Smooth muscle cell (in vitro differentiated cells): Measurements from ENCODE around the gene ZNG1F. TPM values are rescaled to one million over a fixed set of nuclear protein-coding genes. Genes with fewer than 3 reads are reported as not detected.
"Not testable (repeated sequence)": the region's sequence is repeated elsewhere in the genome, so short reads cannot be mapped to it uniquely, and the experiment has no call there.

Source experiments
- DNase-seq: peaks from one replicate; lab custom pipeline; 2025; ENCODE audit not compliant: unreplicated experiment; lab: John Stamatoyannopoulos, UW
- H2AFZ ChIP-seq: fragments of 200-600 bp; sonication (generic); 2 replicates; pipeline ENCODE4 v1.6.0; 2016; ENCODE audit warnings: antibody characterized with exemption, low read depth, mild to moderate bottlenecking
- H3F3A ChIP-seq: fragments of 200-600 bp; sonication (generic); 2 replicates; pipeline ENCODE4 v1.6.0; 2017; ENCODE audit warnings: antibody characterized with exemption, low read depth
- H3K27ac ChIP-seq: fragments of 200-600 bp; sonication (generic); 2 replicates; pipeline ENCODE4 v1.5.1; 2016; ENCODE audit warnings: low read depth, mild to moderate bottlenecking
- H3K27me3 ChIP-seq: fragments of 200-600 bp; sonication (generic); 2 replicates; pipeline ENCODE4 v1.6.1; 2016; ENCODE audit warnings: low read depth, mild to moderate bottlenecking
- H3K36me3 ChIP-seq: fragments of 200-600 bp; sonication (generic); 2 replicates; pipeline ENCODE4 v1.5.1; 2016; ENCODE audit warnings: low read depth
- H3K4me1 ChIP-seq: fragments of 200-600 bp; sonication (generic); 2 replicates; pipeline ENCODE4 v1.5.1; 2016; ENCODE audit warnings: low read depth
- H3K4me2 ChIP-seq: fragments of 200-600 bp; sonication (generic); 2 replicates; pipeline ENCODE4 v1.6.0; 2016; ENCODE audit warnings: mild to moderate bottlenecking
- H3K4me3 ChIP-seq: fragments of 200-600 bp; sonication (generic); 2 replicates; pipeline ENCODE4 v1.5.1; 2016; ENCODE audit warnings: mild to moderate bottlenecking
- H3K79me2 ChIP-seq: fragments of 200-600 bp; sonication (generic); 2 replicates; pipeline ENCODE4 v1.6.0; 2016; ENCODE audit warnings: low read depth, mild to moderate bottlenecking
- H3K9ac ChIP-seq: fragments of 200-600 bp; sonication (generic); 2 replicates; pipeline ENCODE4 v1.6.0; 2016; ENCODE audit warnings: low read depth
- H3K9me3 ChIP-seq: fragments of 200-600 bp; sonication (generic); replicated peaks from 2 replicates; pipeline ENCODE4 v1.5.1; 2016; ENCODE audit warnings: low read depth
- H4K20me1 ChIP-seq: fragments of 200-600 bp; sonication (generic); 2 replicates; pipeline ENCODE4 v1.6.0; 2016; ENCODE audit warnings: low read depth
- WGBS: methylation state at CpG from one replicate; pipeline ENCODE4 v1.1.7; 2016; ENCODE audit warnings: low lambda C conversion rate; 5-methylcytosine and 5-hydroxymethylcytosine counted together
- polyA plus RNA-seq: library from polyadenylated mRNA; unstranded; fragments of >200 nt; fragmentation: Nextera tagmentation; extraction: Ambion mirVana; gene quantifications from 2 replicates; pipeline ENCODE4 v1.2.1, GENCODE V29; 2016
- total RNA-seq: library from RNA; depleted of rRNA; stranded (reverse); fragments of >200 nt; gene quantifications from 2 replicates; pipeline ENCODE4 v1.2.3, GENCODE V29; 2014

The ZNG1F gene
- total and polyA plus RNA-seq, 2 experiments from 2014 or later = 14.1 to 27.0 TPM

GRCh38 chr9:41104542-41104941 lies 84.6 kb downstream of the ZNG1F start:
- not testable (repeated sequence) for H3K9ac ChIP-seq, H4K20me1 ChIP-seq
- WGBS = 67% methylated on average over 15 of the region's 19 CpGs

GRCh38 chr9:41100508-41100907 lies 88.6 kb downstream of the ZNG1F start:
- H3K36me3 ChIP-seq, H3K9ac ChIP-seq, H2AFZ ChIP-seq, H3F3A ChIP-seq, H4K20me1 ChIP-seq, H3K4me3 ChIP-seq, H3K4me2 ChIP-seq, H3K79me2 ChIP-seq, H3K9me3 ChIP-seq, H3K27me3 ChIP-seq, H3K4me1 ChIP-seq, DNase-seq, H3K27ac ChIP-seq: not testable (repeated sequence)
- 80% methylated on average over 7 of the region's 7 CpGs for WGBS

More at GRCh38 chr9:41104542-41104941, 84.6 kb downstream of the ZNG1F start:
- H3K27ac ChIP-seq, H3K4me1 ChIP-seq, H2AFZ ChIP-seq, DNase-seq, H3K79me2 ChIP-seq, H3K36me3 ChIP-seq, H3K9me3 ChIP-seq, H3K4me2 ChIP-seq, H3K4me3 ChIP-seq, H3F3A ChIP-seq: not testable (repeated sequence)
- H3K27me3 ChIP-seq = peaks cover 20% of the 10 kb centered on the region

GRCh38 chr9:41098759-41099158 lies 90.4 kb downstream of the ZNG1F start:
- WGBS = 56% methylated on average over 4 of the region's 4 CpGs
- not testable (repeated sequence) for H3K4me2 ChIP-seq

GRCh38 chr9:41095060-41095459 lies 94.1 kb downstream of the ZNG1F start:
- H3K9ac ChIP-seq, H3K4me3 ChIP-seq, H3K4me2 ChIP-seq, H3K27ac ChIP-seq, H3F3A ChIP-seq, H3K4me1 ChIP-seq, H3K36me3 ChIP-seq, H2AFZ ChIP-seq, H3K79me2 ChIP-seq, DNase-seq, H3K27me3 ChIP-seq, H4K20me1 ChIP-seq, H3K9me3 ChIP-seq: not testable (repeated sequence)
- WGBS = 47% methylated on average over 2 of the region's 2 CpGs

More at GRCh38 chr9:41098759-41099158, 90.4 kb downstream of the ZNG1F start:
- H3K27ac ChIP-seq, H3K27me3 ChIP-seq, H3K36me3 ChIP-seq, H3K9ac ChIP-seq, H3K4me1 ChIP-seq, H3K79me2 ChIP-seq, H3K4me3 ChIP-seq, H4K20me1 ChIP-seq, H2AFZ ChIP-seq, H3F3A ChIP-seq, DNase-seq, H3K9me3 ChIP-seq: not testable (repeated sequence)

GRCh38 chr9:41094010-41094773 lies 94.9 kb downstream of the ZNG1F start:
- H3F3A ChIP-seq, H3K4me3 ChIP-seq, H3K79me2 ChIP-seq, H3K27me3 ChIP-seq, H3K27ac ChIP-seq, H2AFZ ChIP-seq, H3K9ac ChIP-seq, DNase-seq, H3K4me2 ChIP-seq, H3K36me3 ChIP-seq, H4K20me1 ChIP-seq, H3K9me3 ChIP-seq, H3K4me1 ChIP-seq: not testable (repeated sequence)
- 27% methylated on average over 3 of the region's 9 CpGs for WGBS

GRCh38 chr9:41090922-41091321 lies 98.2 kb downstream of the ZNG1F start:
- H3K9ac ChIP-seq, DNase-seq, H3K4me3 ChIP-seq, H2AFZ ChIP-seq, H3K9me3 ChIP-seq, H3K4me1 ChIP-seq, H4K20me1 ChIP-seq, H3F3A ChIP-seq, H3K27ac ChIP-seq, H3K36me3 ChIP-seq, H3K79me2 ChIP-seq, H3K4me2 ChIP-seq: not testable (repeated sequence)
- peaks cover 17% of the 10 kb centered on the region for H3K27me3 ChIP-seq

GRCh38 chr9:41090386-41090785 lies 98.7 kb downstream of the ZNG1F start:
- H3F3A ChIP-seq, H3K27ac ChIP-seq, H4K20me1 ChIP-seq, H3K4me1 ChIP-seq, H3K9ac ChIP-seq, H2AFZ ChIP-seq, H3K79me2 ChIP-seq, DNase-seq, H3K36me3 ChIP-seq, H3K9me3 ChIP-seq, H3K4me3 ChIP-seq, H3K4me2 ChIP-seq: not testable (repeated sequence)
- WGBS = 43% methylated on average over 1 of the region's 1 CpG
- H3K27me3 ChIP-seq = peaks cover 23% of the 10 kb centered on the region
